DMS53 (cell line): ENCODE measurements around the gene TJP2.
"Not testable (repeated sequence)": the region's sequence is repeated elsewhere in the genome, so short reads cannot be mapped to it uniquely, and the experiment has no call there.

Experiments
- DNase-seq: peaks from one replicate; lab custom pipeline; 2025; lab: John Stamatoyannopoulos, UW

TJP2 gene

GRCh38 chr9:69292078-69292477 lies 118.0 kb downstream of the TJP2 start:
- DNase-seq: no peak

GRCh38 chr9:69293156-69293555 lies 119.1 kb downstream of the TJP2 start:
- no peak for DNase-seq

GRCh38 chr9:69295872-69296552 lies 121.9 kb downstream of the TJP2 start:
- no peak for DNase-seq

GRCh38 chr9:69297300-69297980 lies 123.4 kb downstream of the TJP2 start:
- DNase-seq: no peak

GRCh38 chr9:69299315-69299714 lies 125.2 kb downstream of the TJP2 start:
- no peak for DNase-seq

GRCh38 chr9:69299826-69300225 lies 125.7 kb downstream of the TJP2 start:
- DNase-seq: no peak

- DNase-seq: no peak
Measured at GRCh38 chr9:69303331-69303730, 129.3 kb downstream of the TJP2 start.

- not testable (repeated sequence) for DNase-seq
Measured at GRCh38 chr9:69306895-69307445, 132.9 kb downstream of the TJP2 start.

- peak; percentile 30 for DNase-seq
Measured at GRCh38 chr9:69307446-69308205, 133.5 kb downstream of the TJP2 start.

- DNase-seq: no peak
Measured at GRCh38 chr9:69308206-69308931, 134.3 kb downstream of the TJP2 start.

- DNase-seq: no peak
Measured at GRCh38 chr9:69313175-69313574, 139.1 kb downstream of the TJP2 start.

GRCh38 chr9:69314547-69314946 lies 140.5 kb downstream of the TJP2 start:
- DNase-seq: peak; percentile 75

GRCh38 chr9:69317081-69317480 lies 143.0 kb downstream of the TJP2 start:
- peak; percentile 88 for DNase-seq

- DNase-seq: no peak
Measured at GRCh38 chr9:69317894-69318293, 143.8 kb downstream of the TJP2 start.

- no peak for DNase-seq
Measured at GRCh38 chr9:69319324-69320025, 145.4 kb downstream of the TJP2 start.

GRCh38 chr9:69322256-69322655 lies 148.2 kb downstream of the TJP2 start:
- DNase-seq: no peak

- DNase-seq: no peak
Measured at GRCh38 chr9:69323861-69324260, 149.8 kb downstream of the TJP2 start.
